ENCODE results near the gene DHDDS. TPM values are rescaled to one million over a fixed set of nuclear protein-coding genes. Genes with fewer than 3 reads are reported as not detected.
A peak's percentile ranks its signal among the peaks of the same experiment; 100 is the strongest.
"Not testable (repeated sequence)": the region's sequence is repeated elsewhere in the genome, so short reads cannot be mapped to it uniquely, and the experiment has no call there.

DHDDS gene
- polyA plus RNA-seq, result 10 to 100 TPM; 18.6 to 40.3 (median 24.4) TPM

- Mint-ChIP-seq H3K36me3 (peaks cover 3 to 8% (median 4%) of the 10 kb centered on the region in 3 donors), H3K4me3 (peak within 1 kb of the TSS; percentile 95 to 100 (median 95)), H3K27me3 (ENCODE audit: low read depth in 3 of 3) (peaks cover 2 to 5% (median 3%) of the 10 kb centered on the region in 3 donors), H3K4me1 (peaks cover 20 to 27% of the 10 kb centered on the region in 2 donors), H3K9me3 (no peaks in the 10 kb centered on the region), H3K27ac (peak within 1 kb of the TSS; percentile 93 to 97 (median 95))
- peak; percentile 96 to 97 (median 97) for DNase-seq
Observed at GRCh38 chr1:26431979-26432695, at the start of gene DHDDS. TSS of gene DHDDS (plus strand) at chr1:26432321. CDS start at chr1:26432946, 625 bp downstream.

GRCh38 chr1:26384076-26384475 is 48.0 kb upstream of the DHDDS start:
- Mint-ChIP-seq H3K27ac (peak overlapping the region in 5 of 6 donors; percentile 7 to 79 (median 49)), H3K4me3 (peak overlapping the region; percentile 55 to 75 (median 62)), H3K4me1 (peaks cover 41 to 61% of the 10 kb centered on the region in 2 donors)

GRCh38 chr1:26385063-26385462 is 47.1 kb upstream of the DHDDS start:
- H3K4me3 Mint-ChIP-seq, result peak overlapping the region in 3 of 5 donors; percentile 45 to 60 (median 47)

More at GRCh38 chr1:26384076-26384475, 48.0 kb upstream of the DHDDS start:
- Mint-ChIP-seq H3K27me3 (ENCODE audit: low read depth in 3 of 3) (peaks cover 8 to 56% (median 20%) of the 10 kb centered on the region in 3 donors), H3K9me3 (peaks cover 0 to 3% (median 0%) of the 10 kb centered on the region in 6 donors), H3K36me3 (peaks cover 0 to 3% (median 0%) of the 10 kb centered on the region in 3 donors)
- peak; percentile 69 to 70 (median 69) for DNase-seq

GRCh38 chr1:26387447-26387846 is 44.7 kb upstream of the DHDDS start:
- DNase-seq, result no peak
- peaks cover 50 to 68% of the 10 kb centered on the region in 2 donors for H3K4me1 Mint-ChIP-seq
- H3K36me3 Mint-ChIP-seq, result peaks cover 0 to 6% (median 0%) of the 10 kb centered on the region in 3 donors
- peaks cover 14 to 48% (median 21%) of the 10 kb centered on the region in 3 donors for H3K27me3 Mint-ChIP-seq (ENCODE audit: low read depth in 3 of 3)
- no peak overlapping the region for H3K4me3 Mint-ChIP-seq
- no peak overlapping the region for H3K27ac Mint-ChIP-seq
- peaks cover 0 to 2% (median 0%) of the 10 kb centered on the region in 6 donors for H3K9me3 Mint-ChIP-seq

More at GRCh38 chr1:26385063-26385462, 47.1 kb upstream of the DHDDS start:
- Mint-ChIP-seq H3K4me1 (peaks cover 43 to 64% of the 10 kb centered on the region in 2 donors), H3K27me3 (ENCODE audit: low read depth in 3 of 3) (peaks cover 12 to 57% (median 23%) of the 10 kb centered on the region in 3 donors)
- not testable (repeated sequence) for DNase-seq, H3K36me3 Mint-ChIP-seq, H3K27ac Mint-ChIP-seq, H3K9me3 Mint-ChIP-seq

GRCh38 chr1:26388791-26389445 is 43.2 kb upstream of the DHDDS start:
- Mint-ChIP-seq H3K36me3 (peaks cover 0 to 6% (median 0%) of the 10 kb centered on the region in 3 donors), H3K27ac (peak overlapping the region in 2 of 6 donors; percentile 2 to 45), H3K27me3 (ENCODE audit: low read depth in 3 of 3) (peaks cover 17 to 42% (median 21%) of the 10 kb centered on the region in 3 donors), H3K4me3 (peak overlapping the region in 2 of 5 donors; percentile 4 to 27), H3K9me3 (peaks cover 0 to 2% (median 0%) of the 10 kb centered on the region in 6 donors), H3K4me1 (peaks cover 44 to 60% of the 10 kb centered on the region in 2 donors)
- no peak for DNase-seq

- Mint-ChIP-seq H3K4me1 (peaks cover 36 to 52% of the 10 kb centered on the region in 2 donors), H3K36me3 (peaks cover 0 to 6% (median 0%) of the 10 kb centered on the region in 3 donors), H3K4me3 (peak overlapping the region in 2 of 5 donors; percentile 27 to 48), H3K27me3 (ENCODE audit: low read depth in 3 of 3) (peaks cover 16 to 41% (median 18%) of the 10 kb centered on the region in 3 donors), H3K27ac (peak overlapping the region in 1 of 6 donors; percentile 53), H3K9me3 (peaks cover 0 to 2% (median 0%) of the 10 kb centered on the region in 6 donors)
- DNase-seq, result peak in 1 of 3 donors; percentile 30
Observed at GRCh38 chr1:26389604-26390247, 42.4 kb upstream of the DHDDS start.

GRCh38 chr1:26391450-26391849 is 40.7 kb upstream of the DHDDS start:
- DNase-seq, result peak; percentile 59 to 66 (median 62)
- Mint-ChIP-seq H3K36me3 (peaks cover 0 to 6% (median 0%) of the 10 kb centered on the region in 3 donors), H3K27ac (peak overlapping the region in 4 of 6 donors; percentile 27 to 62 (median 45)), H3K27me3 (ENCODE audit: low read depth in 3 of 3) (peaks cover 17 to 37% (median 17%) of the 10 kb centered on the region in 3 donors), H3K4me1 (peaks cover 24 to 37% of the 10 kb centered on the region in 2 donors), H3K9me3 (peaks cover 0 to 2% (median 0%) of the 10 kb centered on the region in 6 donors), H3K4me3 (peak overlapping the region in 2 of 5 donors; percentile 20 to 61)

- Mint-ChIP-seq H3K27ac (no peak overlapping the region), H3K4me3 (no peak overlapping the region), H3K27me3 (ENCODE audit: low read depth in 3 of 3) (peaks cover 5 to 18% (median 11%) of the 10 kb centered on the region in 3 donors), H3K36me3 (peaks cover 0 to 3% (median 0%) of the 10 kb centered on the region in 3 donors), H3K4me1 (peaks cover 13 to 14% of the 10 kb centered on the region in 2 donors), H3K9me3 (peaks cover 0 to 2% (median 0%) of the 10 kb centered on the region in 6 donors)
- no peak for DNase-seq
Observed at GRCh38 chr1:26395754-26396153, 36.4 kb upstream of the DHDDS start.

- Mint-ChIP-seq H3K4me3 (no peak overlapping the region), H3K27me3 (ENCODE audit: low read depth in 3 of 3) (peaks cover 2 to 17% (median 5%) of the 10 kb centered on the region in 3 donors), H3K4me1 (peaks cover 0 to 3% of the 10 kb centered on the region in 2 donors), H3K36me3 (no peaks in the 10 kb centered on the region), H3K27ac (no peak overlapping the region), H3K9me3 (peaks cover 0 to 2% (median 0%) of the 10 kb centered on the region in 6 donors)
- DNase-seq, result no peak
Observed at GRCh38 chr1:26399034-26399433, 33.1 kb upstream of the DHDDS start.

GRCh38 chr1:26401891-26402290 is 30.2 kb upstream of the DHDDS start:
- no peak for DNase-seq
- H3K27me3 Mint-ChIP-seq (ENCODE audit: low read depth in 3 of 3), result peaks cover 3 to 24% (median 6%) of the 10 kb centered on the region in 3 donors
- H3K4me3 Mint-ChIP-seq, result no peak overlapping the region
- H3K27ac Mint-ChIP-seq, result no peak overlapping the region
- H3K9me3 Mint-ChIP-seq, result peaks cover 0 to 2% (median 0%) of the 10 kb centered on the region in 6 donors
- no peaks in the 10 kb centered on the region for H3K36me3 Mint-ChIP-seq
- H3K4me1 Mint-ChIP-seq, result no peaks in the 10 kb centered on the region

GRCh38 chr1:26403656-26404055 is 28.5 kb upstream of the DHDDS start:
- no peak overlapping the region for H3K27ac Mint-ChIP-seq
- H3K4me1 Mint-ChIP-seq, result peaks cover 2 to 4% of the 10 kb centered on the region in 2 donors
- no peak for DNase-seq
- no peaks in the 10 kb centered on the region for H3K36me3 Mint-ChIP-seq
- H3K9me3 Mint-ChIP-seq, result peaks cover 0 to 3% (median 0%) of the 10 kb centered on the region in 6 donors
- no peak overlapping the region for H3K4me3 Mint-ChIP-seq
- peaks cover 6 to 33% (median 11%) of the 10 kb centered on the region in 3 donors for H3K27me3 Mint-ChIP-seq (ENCODE audit: low read depth in 3 of 3)

- no peak overlapping the region for H3K4me3 Mint-ChIP-seq
- DNase-seq, result no peak
- no peaks in the 10 kb centered on the region for H3K36me3 Mint-ChIP-seq
- peaks cover 0 to 4% (median 0%) of the 10 kb centered on the region in 6 donors for H3K9me3 Mint-ChIP-seq
- H3K4me1 Mint-ChIP-seq, result peaks cover 12 to 14% of the 10 kb centered on the region in 2 donors
- peaks cover 10 to 43% (median 14%) of the 10 kb centered on the region in 3 donors for H3K27me3 Mint-ChIP-seq (ENCODE audit: low read depth in 3 of 3)
- no peak overlapping the region for H3K27ac Mint-ChIP-seq
Observed at GRCh38 chr1:26404641-26405040, 27.5 kb upstream of the DHDDS start.

All from immature natural killer cell (primary cell).